ENCODE measurements around the gene NACC2. TPM values are rescaled to one million over a fixed set of nuclear protein-coding genes. Genes with fewer than 3 reads are reported as not detected.

Gene NACC2
- total and polyA plus RNA-seq, 2 experiments from 2014 or later = 3.8 to 20.8 TPM

DNA sequence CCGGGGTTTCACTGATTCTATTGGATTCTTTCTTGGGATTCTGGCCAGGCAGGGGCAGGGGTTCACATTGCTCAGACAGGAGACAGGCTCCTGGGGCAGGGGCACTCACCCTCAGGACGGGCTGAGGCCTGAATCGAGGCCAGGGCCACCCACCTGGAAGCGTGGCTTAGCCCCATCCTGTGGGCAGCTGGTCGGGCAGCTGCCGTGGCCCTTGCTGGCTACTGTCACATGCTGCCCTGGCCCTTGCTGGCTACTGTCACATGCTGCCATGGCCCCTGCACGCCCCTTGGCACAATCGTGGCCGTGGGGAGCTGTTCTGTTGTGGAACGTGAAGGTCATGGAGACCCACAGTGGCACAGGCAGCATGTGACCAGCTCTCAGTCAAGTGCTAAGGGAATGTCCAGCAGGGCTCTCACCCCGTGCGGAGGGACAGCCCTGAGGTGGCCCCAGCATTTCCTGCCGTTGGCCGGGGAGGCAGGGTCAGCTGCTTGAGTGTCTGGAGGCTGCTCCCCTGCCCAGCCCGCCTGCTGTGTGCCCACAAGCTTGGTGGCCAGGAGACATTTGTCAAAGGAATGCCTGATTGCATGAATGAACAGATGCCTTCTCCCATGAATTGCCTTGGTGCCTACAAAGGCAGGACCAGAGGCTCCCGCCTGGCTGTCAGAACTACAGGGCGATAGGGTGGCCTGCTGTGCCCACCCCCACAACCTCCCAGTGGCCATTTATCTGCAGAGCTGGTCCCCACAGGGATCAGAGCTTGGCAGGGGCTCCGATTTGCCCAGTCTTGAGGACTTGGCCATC lies 40.4 kb upstream of the NACC2 start:
- H3F3A ChIP-seq (replicated peaks; ENCODE audit: low read depth) = no peaks in the 10 kb centered on the region
- H3K4me1 Mint-ChIP-seq = peaks cover 23% of the 10 kb centered on the region
- DNase-seq (ENCODE audit: low spot score) (no peak), ATAC-seq (no peak)
- no peaks in the 10 kb centered on the region for H3K36me3 ChIP-seq (ENCODE audit: insufficient read depth)
- H3K36me3 Mint-ChIP-seq (ENCODE audit: low read depth) = no peaks in the 10 kb centered on the region
- TF ChIP-seq ZNF331 (CRISPR knock-in tag; IDR thresholded peaks at IDR 0.05; ENCODE audit: low read depth) (no peak), EZH2 (IDR thresholded peaks at IDR 0.05; ENCODE audit: low read depth, unreplicated experiment) (no peak), POLR2AphosphoS5 (IDR thresholded peaks at IDR 0.05; ENCODE audit: low read depth) (no peak), ZNF114 (CRISPR knock-in tag; IDR thresholded peaks at IDR 0.05) (no peak), EZH2phosphoT487 (IDR thresholded peaks at IDR 0.05; ENCODE audit: unreplicated experiment) (no peak)
- TF ChIP-seq, protein P1, sequence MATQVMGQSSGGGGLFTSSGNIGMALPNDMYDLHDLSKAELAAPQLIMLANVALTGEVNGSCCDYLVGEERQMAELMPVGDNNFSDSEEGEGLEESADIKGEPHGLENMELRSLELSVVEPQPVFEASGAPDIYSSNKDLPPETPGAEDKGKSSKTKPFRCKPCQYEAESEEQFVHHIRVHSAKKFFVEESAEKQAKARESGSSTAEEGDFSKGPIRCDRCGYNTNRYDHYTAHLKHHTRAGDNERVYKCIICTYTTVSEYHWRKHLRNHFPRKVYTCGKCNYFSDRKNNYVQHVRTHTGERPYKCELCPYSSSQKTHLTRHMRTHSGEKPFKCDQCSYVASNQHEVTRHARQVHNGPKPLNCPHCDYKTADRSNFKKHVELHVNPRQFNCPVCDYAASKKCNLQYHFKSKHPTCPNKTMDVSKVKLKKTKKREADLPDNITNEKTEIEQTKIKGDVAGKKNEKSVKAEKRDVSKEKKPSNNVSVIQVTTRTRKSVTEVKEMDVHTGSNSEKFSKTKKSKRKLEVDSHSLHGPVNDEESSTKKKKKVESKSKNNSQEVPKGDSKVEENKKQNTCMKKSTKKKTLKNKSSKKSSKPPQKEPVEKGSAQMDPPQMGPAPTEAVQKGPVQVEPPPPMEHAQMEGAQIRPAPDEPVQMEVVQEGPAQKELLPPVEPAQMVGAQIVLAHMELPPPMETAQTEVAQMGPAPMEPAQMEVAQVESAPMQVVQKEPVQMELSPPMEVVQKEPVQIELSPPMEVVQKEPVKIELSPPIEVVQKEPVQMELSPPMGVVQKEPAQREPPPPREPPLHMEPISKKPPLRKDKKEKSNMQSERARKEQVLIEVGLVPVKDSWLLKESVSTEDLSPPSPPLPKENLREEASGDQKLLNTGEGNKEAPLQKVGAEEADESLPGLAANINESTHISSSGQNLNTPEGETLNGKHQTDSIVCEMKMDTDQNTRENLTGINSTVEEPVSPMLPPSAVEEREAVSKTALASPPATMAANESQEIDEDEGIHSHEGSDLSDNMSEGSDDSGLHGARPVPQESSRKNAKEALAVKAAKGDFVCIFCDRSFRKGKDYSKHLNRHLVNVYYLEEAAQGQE (IDR thresholded peaks at IDR 0.05; ENCODE audit: unreplicated experiment) = no peak
- TF ChIP-seq, protein P2, sequence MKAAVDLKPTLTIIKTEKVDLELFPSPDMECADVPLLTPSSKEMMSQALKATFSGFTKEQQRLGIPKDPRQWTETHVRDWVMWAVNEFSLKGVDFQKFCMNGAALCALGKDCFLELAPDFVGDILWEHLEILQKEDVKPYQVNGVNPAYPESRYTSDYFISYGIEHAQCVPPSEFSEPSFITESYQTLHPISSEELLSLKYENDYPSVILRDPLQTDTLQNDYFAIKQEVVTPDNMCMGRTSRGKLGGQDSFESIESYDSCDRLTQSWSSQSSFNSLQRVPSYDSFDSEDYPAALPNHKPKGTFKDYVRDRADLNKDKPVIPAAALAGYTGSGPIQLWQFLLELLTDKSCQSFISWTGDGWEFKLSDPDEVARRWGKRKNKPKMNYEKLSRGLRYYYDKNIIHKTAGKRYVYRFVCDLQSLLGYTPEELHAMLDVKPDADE (IDR thresholded peaks at IDR 0.05) = no peak
- TF ChIP-seq, protein P3, sequence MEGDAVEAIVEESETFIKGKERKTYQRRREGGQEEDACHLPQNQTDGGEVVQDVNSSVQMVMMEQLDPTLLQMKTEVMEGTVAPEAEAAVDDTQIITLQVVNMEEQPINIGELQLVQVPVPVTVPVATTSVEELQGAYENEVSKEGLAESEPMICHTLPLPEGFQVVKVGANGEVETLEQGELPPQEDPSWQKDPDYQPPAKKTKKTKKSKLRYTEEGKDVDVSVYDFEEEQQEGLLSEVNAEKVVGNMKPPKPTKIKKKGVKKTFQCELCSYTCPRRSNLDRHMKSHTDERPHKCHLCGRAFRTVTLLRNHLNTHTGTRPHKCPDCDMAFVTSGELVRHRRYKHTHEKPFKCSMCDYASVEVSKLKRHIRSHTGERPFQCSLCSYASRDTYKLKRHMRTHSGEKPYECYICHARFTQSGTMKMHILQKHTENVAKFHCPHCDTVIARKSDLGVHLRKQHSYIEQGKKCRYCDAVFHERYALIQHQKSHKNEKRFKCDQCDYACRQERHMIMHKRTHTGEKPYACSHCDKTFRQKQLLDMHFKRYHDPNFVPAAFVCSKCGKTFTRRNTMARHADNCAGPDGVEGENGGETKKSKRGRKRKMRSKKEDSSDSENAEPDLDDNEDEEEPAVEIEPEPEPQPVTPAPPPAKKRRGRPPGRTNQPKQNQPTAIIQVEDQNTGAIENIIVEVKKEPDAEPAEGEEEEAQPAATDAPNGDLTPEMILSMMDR (conservative IDR thresholded peaks at IDR 0.05; ENCODE audit: low read depth in 2 of 2) = no peak
- no peaks in the 10 kb centered on the region for H4K20me1 ChIP-seq (replicated peaks; ENCODE audit: insufficient read depth)
- no peak overlapping the region for H2AFZ ChIP-seq
- peaks cover 26% of the 10 kb centered on the region for H3K27me3 ChIP-seq (ENCODE audit: insufficient read depth)
- peaks cover 9% of the 10 kb centered on the region; the same call in 1 of the 2 replicates for H3K4me1 ChIP-seq (ENCODE audit: insufficient read depth)
- no peak overlapping the region for H3K4me3 ChIP-seq
- no peak overlapping the region for H3K27ac Mint-ChIP-seq
- H3K79me2 ChIP-seq (replicated peaks; ENCODE audit: insufficient read depth) = no peaks in the 10 kb centered on the region
- peaks cover 17% of the 10 kb centered on the region for H3K27me3 Mint-ChIP-seq (ENCODE audit: insufficient read depth, low read depth, poor library complexity)
- H3K9me2 ChIP-seq (ENCODE audit: insufficient read depth) = no peaks in the 10 kb centered on the region
- H3K9me3 Mint-ChIP-seq = no peaks in the 10 kb centered on the region
- no peak overlapping the region for H3K4me2 ChIP-seq
- H3K27ac ChIP-seq (ENCODE audit: low read depth) = no peak overlapping the region
- no peak overlapping the region for H3K4me3 Mint-ChIP-seq
